Activated T-helper 9 cell treated with anti-CD3 and anti-CD28 coated beads, Interleukin-2, amount 50 U/mL, for 16 hours (primary cell): ENCODE data around the gene RRP36.

Source experiments
- DNase-seq: peaks from one replicate; pipeline ENCODE4 v3.0.0-alpha.2; 2020; ENCODE audit warnings: low read depth

Gene RRP36

DNA sequence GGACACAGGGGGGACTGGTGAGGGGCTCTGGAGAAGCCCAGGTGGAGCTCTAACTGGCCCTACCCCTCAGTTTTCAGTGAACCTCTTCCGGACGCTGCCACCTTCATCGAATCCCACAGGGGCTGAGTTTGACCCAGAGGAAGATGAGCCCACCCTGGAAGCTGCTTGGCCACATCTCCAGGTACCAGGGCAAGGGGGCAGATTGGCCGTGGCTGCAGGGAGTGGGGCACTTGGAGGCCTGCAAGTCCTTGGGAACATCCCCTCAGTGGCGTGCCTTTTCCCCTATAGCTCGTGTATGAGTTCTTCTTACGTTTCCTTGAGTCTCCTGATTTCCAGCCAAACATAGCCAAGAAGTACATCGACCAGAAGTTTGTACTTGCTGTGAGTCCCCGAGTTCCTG is 14.3 kb upstream of the RRP36 start:
- DNase-seq, result no peak

DNA sequence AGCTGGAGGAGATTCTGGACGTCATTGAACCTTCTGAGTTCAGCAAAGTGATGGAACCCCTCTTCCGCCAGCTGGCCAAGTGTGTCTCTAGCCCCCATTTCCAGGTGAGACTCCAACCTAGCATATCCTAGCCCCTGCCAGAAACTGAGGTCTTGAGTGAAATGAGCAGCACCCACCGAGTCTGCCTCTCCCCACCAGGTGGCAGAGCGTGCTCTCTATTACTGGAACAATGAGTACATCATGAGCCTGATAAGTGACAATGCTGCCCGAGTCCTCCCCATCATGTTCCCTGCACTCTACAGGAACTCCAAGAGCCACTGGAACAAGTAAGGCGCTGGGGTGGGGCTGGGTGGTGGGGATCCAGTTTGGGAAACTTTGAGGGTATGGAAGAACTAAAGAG is 12.3 kb upstream of the RRP36 start:
- no peak for DNase-seq

- DNase-seq, result no peak
Measured at GRCh38 chr6:43011207-43011606, 10.2 kb upstream of the RRP36 start.

DNA sequence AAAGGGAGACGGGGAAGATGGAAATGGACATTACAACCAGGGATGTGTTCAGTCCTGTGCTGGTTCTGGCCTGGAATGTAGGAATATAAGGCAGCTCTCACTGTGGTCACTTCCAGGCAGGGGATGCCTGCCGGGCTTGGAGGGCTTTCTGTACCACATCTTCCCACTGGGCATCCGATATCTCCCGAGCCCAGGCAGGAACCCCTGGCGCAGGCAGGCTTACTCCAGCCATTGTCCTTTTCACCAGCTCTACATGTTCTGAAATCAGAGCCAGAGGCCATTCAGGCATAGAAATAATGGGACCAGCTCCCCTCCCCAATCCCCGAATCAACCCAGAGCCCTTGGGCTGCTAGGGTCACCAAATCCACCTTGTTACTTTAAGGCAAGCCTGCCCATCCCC is 9.1 kb upstream of the RRP36 start:
- no peak for DNase-seq

GRCh38 chr6:43013097-43013842 is 8.2 kb upstream of the RRP36 start:
- no peak for DNase-seq

DNA sequence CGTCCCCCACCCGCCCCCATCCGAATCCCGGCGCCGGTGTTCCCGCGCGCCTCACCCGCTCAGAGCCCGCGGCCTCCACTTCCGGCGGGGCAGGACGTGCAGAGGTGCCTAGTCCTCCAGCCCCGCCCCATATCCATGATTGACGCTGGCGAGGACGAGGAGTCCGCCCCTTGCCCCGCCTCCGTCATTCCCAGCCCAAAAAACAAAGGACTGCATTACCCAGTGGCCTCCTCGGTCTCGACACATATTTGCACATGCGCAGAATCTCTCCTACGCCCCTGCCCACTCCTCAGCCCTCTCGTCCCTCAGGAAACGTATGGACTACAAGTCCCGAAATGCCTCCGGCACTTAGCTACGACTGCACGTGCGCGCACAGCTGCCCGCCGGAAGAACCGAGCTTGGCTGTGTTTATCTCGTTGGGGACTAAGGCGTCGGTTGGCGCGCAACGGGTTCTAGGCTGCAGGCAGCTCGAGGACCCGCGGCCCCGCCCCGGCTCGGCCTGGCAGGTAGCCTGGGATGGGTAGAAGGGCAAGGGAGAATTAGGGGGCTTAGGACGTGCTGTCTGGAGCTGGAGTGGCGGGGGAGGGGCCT is 7.5 kb upstream of the RRP36 start, which contains the start of the genes KLHDC3 and MEA1:
TSS of gene KLHDC3 (plus strand) at position 407 of the 591 bp plus-strand sequence. CDS start 2,944 bp downstream, outside the sequence.
TSS of gene MEA1 (minus strand) at position 104 of the 591 bp plus-strand sequence. CDS start 133 bp downstream, outside the sequence.
- DNase-seq, result peak; percentile 98

- no peak for DNase-seq
Measured at GRCh38 chr6:43014434-43014909, 7.0 kb upstream of the RRP36 start.

GRCh38 chr6:43016176-43016942 is 5.1 kb upstream of the RRP36 start:
- DNase-seq, result no peak

DNA sequence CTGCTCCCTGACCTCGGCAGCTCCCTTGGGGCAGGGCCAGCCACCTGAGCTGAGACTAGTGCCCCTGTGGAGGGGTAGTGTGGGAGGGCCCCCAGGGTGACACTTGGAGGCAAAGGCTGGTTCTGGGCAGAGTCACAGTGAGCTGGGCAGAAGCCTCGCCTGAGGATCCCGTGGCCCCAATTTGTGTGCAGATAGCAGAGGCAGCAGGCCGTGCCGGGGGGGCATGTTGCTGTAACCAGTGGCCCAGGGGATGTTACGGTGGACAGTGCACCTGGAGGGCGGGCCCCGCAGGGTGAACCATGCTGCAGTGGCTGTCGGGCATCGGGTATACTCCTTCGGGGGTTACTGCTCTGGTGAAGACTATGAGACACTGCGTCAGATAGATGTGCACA is 4.5 kb upstream of the RRP36 start:
- no peak for DNase-seq

- DNase-seq, result no peak
Measured at GRCh38 chr6:43019152-43019551, 2.3 kb upstream of the RRP36 start.

- no peak for DNase-seq
Measured at GRCh38 chr6:43020052-43020705, 1.2 kb upstream of the RRP36 start.

DNA sequence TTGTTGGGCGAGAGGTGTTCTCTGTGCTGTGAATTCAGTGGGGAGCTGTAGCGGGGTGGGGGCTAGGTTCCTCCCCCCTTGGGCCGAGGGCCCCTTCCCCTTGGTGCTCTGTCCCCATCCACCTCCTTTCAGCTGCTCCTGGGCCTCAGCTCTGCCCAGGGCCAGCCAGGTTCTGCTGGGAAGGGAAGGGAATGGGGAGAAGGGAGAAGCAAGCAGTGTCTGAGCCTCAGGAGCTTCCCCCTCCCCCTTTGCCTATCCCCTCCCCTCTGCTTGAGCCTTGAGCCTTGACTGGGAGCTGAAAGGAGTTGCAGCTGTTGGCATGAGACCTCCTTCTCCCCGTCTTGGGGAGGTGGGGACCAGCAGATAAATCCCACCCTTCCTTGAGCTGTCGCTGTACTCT is 576 bp upstream of the RRP36 start:
- no peak for DNase-seq

DNA sequence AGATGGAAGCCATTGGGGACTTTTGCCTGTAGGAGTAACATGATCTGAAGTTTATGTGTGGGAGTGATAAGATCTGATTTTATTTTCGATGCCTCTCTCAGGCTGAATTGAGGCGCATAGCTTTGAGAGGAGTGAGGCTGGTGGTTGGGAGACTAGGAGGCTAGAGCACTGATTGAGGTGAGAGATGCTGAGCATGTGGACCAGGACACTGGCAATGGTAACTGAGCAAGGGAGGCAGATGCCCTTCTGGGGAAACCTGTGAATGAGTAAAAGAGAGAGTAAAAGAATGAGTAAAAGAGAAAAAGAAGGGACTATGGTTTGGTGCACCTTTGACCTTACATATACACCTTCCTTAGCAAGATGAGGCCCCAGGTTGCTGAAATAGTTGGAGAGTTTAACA is 3.0 kb downstream of the RRP36 start:
- no peak for DNase-seq

DNA sequence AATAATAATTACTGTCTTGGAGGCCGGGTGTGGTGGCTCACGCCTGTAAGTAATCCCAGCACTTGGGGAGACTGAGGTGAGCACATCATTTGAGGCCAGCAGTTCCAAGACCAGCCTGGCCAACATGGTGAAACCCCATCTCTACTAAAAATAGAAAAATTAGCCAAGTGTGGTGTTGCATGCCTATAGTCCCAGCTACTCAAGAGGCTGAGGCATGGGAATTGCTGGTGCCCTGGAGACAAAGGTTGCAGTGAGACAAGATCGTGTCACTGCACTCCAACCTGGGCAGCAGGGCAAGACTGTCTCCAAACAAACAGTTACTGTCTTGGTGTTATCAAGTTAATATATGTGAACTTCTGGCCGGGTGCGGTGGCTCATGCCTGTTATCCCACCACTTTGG is 4.9 kb downstream of the RRP36 start:
- no peak for DNase-seq

- no peak for DNase-seq
Measured at GRCh38 chr6:43029120-43029519, 7.7 kb downstream of the RRP36 start.

DNA sequence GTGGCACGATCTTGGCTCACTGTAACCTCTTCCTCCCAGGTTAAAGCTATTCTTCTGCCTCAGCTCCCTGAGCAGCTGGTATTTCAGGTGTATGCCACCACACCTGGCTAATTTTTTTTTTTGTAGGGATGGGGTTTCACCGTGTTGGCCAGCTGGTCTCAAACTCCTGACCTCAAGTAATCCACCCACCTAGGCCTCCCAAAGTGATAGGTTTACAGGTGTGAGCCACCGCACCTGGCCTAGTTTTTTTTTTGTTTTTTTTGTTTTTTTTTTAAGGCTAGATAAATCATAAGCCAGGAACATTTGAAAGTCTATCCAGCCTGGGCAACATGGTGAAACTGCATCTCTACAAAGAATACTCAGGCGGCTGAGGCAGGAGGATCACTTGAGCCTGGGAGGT is 10.9 kb downstream of the RRP36 start:
- DNase-seq, result no peak

- DNase-seq, result no peak
Measured at GRCh38 chr6:43033496-43034189, 12.2 kb downstream of the RRP36 start.

GRCh38 chr6:43034190-43034525 is 12.7 kb downstream of the RRP36 start:
- DNase-seq, result no peak

- no peak for DNase-seq
Measured at GRCh38 chr6:43035495-43036194, 14.2 kb downstream of the RRP36 start.

DNA sequence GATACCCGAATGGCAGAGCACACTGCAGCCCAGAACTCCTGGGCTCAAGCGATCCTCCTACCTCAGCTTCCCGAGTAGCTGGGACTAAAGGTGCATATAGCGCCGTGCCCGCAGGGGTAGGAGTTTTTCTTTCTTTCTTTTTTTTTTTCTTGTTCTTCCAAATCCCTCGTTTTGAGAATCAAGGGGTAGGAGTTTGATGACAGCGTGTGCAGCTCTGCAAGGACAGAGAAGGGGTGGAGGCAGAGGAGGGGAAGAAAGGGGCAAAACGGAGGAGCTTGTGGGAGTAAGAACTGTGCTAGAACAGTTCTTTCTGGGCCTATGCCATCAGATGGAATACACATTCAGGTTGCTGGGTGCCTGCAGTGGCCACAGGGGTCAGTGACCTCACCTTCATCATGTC is 15.3 kb downstream of the RRP36 start:
- DNase-seq, result no peak

DNA sequence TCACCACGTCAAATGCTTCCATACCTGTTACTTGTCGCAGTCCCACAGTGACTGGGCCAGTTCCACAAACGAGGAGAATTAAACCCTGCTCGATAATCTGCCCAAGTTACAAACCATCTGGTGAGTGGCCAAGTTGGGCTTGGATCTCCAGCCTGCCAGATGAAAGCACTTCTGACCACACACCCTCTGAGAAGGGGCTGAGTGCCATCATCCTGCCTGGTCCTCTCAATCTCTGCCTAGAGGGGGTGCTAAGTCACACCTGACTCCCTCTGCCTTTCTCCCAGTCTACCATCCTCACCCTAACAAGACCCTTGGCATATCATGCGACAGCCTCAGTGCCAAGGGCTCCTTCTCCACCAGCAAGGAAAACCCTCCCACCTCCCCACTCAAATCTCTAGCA is 15.8 kb downstream of the RRP36 start:
- no peak for DNase-seq
